Mononuclear cell (primary cell): ENCODE results near the gene BCORL1. TPM values are rescaled to one million over a fixed set of nuclear protein-coding genes. Genes with fewer than 3 reads are reported as not detected.

Experiments used
- H3K27me3 ChIP-seq: 2 replicates; pipeline ENCODE4 v1.6.0; 2011; ENCODE audit warnings: low read length, control low read depth; ENCODE audit not compliant: insufficient read depth
- H3K4me1 ChIP-seq: 2 replicates; pipeline ENCODE4 v1.5.1; 2011; ENCODE audit warnings: mild to moderate bottlenecking, low read length, control low read depth; ENCODE audit not compliant: insufficient read depth
- H3K4me3 ChIP-seq: 2 replicates; pipeline ENCODE4 v1.5.1; 2011; ENCODE audit warnings: mild to moderate bottlenecking, low read length, moderate library complexity
- H3K9me3 ChIP-seq: 2 replicates; pipeline ENCODE4 v1.5.1; 2011; ENCODE audit warnings: low read depth, mild to moderate bottlenecking, control low read depth, low read length
- total RNA-seq: library from RNA; depleted of rRNA; stranded (reverse); fragments of >200 nt; gene quantifications from one replicate; pipeline ENCODE4 v1.2.3, GENCODE V29; 2012

The BCORL1 gene
- total RNA-seq, 1 donor = 2.2 TPM

DNA sequence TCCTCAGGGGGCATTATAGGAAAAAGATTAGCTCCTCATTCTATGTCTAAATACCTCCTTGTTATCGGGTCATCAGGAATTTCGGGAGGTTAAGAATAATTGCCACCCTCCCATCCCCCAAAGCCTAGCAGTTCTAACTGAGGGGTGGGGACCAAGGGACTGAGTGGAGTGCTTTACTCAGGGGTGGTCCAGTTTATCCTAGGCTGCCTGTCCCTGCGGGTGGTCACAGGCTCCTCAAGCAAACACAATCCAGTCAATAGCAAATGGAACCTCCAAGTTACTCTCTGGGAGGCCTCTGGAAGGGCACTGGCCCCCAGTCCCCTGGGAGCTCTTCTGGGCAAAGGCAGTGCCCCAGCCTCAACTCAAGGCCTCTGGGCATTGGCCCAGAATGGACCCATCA is 121.2 kb downstream of the BCORL1 start:
- Histone ChIP-seq H3K4me1 (peaks cover 80% of the 10 kb centered on the region), H3K27me3 (no peaks in the 10 kb centered on the region), H3K4me3 (no peak overlapping the region), H3K9me3 (no peaks in the 10 kb centered on the region)

- Histone ChIP-seq H3K27me3 (no peaks in the 10 kb centered on the region), H3K4me3 (no peak overlapping the region), H3K4me1 (peaks cover 68% of the 10 kb centered on the region), H3K9me3 (no peaks in the 10 kb centered on the region)
Measured at GRCh38 chrX:130105244-130105643, 122.8 kb downstream of the BCORL1 start.

DNA sequence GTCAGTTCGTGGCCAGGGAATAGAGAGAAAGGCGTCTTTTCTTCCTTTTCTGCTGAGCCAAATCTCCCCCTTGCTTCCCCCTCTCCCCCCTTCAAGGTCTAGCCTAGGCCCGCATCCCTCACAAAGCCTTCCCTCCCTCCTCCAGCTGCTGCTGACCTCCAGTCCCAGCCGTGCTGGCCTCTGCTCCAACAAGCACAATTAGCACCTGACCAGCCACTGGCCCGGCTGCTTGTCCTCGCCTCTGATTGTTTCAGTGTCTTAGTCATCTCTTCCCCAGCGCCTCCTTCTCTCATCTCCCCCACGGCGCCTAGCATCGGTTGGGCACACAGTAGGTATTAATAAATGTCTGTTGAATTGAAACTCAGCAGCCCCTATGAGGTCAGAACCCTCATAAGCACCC is 123.6 kb downstream of the BCORL1 start:
- Histone ChIP-seq H3K9me3 (no peaks in the 10 kb centered on the region), H3K4me1 (peaks cover 61% of the 10 kb centered on the region), H3K27me3 (no peaks in the 10 kb centered on the region), H3K4me3 (no peak overlapping the region)

Other genes starting within 250 kb of the BCORL1 start
- gene XPNPEP2, start 243.7 kb upstream of the BCORL1 start, total RNA-seq = 0.31 TPM
- gene SASH3, start 202.7 kb upstream of the BCORL1 start, total RNA-seq = 132 TPM
- gene ZDHHC9, start 138.7 kb upstream of the BCORL1 start, total RNA-seq = 2.7 TPM
- gene UTP14A, start 76.5 kb upstream of the BCORL1 start, total RNA-seq = 11.6 TPM
- gene ELF4, start 127.9 kb downstream of the BCORL1 start, total RNA-seq = 52.1 TPM
- gene AIFM1, start 183.2 kb downstream of the BCORL1 start, total RNA-seq = 5.0 TPM
- 8.2 TPM for gene RAB33A, start 189.3 kb downstream of the BCORL1 start, total RNA-seq